Suppressor macrophage (primary cell): ENCODE data around the gene PKNOX2.

ENCODE experiments used
- DNase-seq, 4 experiments: peaks; one replicate each; pipeline ENCODE4 v3.0.0-alpha.2; 2020 to 2022

Gene PKNOX2

GRCh38 chr11:125239585-125240560, 75.3 kb downstream of the PKNOX2 start:
- no peak for DNase-seq

- no peak for DNase-seq
Measured at GRCh38 chr11:125241104-125241503, 76.6 kb downstream of the PKNOX2 start.

GRCh38 chr11:125242141-125242775, 77.7 kb downstream of the PKNOX2 start:
- DNase-seq = no peak

DNA sequence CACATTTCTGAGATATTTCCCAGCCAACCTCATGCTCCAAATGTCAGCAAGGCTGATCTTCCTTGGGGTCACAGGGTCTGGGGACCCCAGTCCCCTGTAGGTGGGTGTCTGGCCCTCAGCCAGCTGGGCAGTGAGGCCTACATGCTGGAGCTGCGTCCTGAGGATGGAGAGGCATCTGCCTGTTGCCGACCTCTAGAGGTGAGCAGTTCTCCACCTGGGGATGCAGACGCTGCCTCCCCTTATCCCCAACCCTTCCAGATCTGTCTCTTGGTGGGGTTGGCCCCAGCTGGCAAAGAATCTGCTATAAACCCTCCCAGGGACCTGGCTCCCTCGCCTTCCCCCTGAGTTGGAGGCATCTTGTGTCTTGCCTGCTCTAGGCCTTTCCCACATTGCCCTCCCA, 79.6 kb downstream of the PKNOX2 start:
- DNase-seq = no peak

GRCh38 chr11:125245299-125245698, 80.7 kb downstream of the PKNOX2 start:
- no peak for DNase-seq

- no peak for DNase-seq
Measured at GRCh38 chr11:125247431-125247830, 82.9 kb downstream of the PKNOX2 start.

DNA sequence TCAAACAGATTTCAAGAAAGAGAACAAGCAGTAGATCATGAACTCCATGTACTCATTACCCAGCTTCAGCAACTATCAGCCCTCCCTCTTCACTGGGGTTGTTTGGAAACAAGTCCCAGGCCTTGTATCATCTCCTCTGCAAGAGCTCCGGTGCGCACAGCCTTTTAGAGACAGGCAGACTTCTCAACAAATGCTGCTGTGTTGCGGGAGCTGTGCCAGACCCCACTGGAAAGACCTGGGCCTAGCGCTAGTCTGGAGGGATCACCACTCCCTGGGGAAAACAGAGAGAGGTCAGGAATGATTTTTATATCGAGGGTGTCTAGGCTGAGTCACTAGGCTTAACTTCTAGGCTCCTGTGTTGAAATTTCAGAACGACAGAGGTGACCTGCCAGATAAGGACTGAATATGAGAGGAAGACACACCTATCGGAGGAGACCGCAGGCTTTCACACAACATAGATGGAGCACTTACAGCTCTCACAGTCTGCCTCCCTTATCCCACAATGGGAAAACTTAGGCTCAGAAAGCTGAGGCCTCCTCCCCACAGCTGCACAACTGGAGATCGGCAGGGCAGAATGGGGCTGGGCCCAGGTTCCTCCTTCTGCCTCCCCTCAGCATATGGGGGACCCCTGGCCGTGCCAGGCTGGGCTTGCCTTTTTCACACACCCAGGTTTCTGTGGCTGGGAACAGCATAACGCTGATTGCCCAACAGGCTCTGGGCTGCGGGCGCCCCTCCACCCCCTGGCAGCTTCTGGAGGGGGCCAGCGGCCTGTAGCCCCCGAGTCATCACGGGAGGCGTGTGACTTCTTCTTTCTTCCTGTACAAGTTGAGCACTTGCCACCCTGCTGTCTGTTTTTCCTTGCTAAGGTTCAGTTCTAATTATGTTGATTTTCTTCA, 86.0 kb downstream of the PKNOX2 start:
- DNase-seq = no peak

DNA sequence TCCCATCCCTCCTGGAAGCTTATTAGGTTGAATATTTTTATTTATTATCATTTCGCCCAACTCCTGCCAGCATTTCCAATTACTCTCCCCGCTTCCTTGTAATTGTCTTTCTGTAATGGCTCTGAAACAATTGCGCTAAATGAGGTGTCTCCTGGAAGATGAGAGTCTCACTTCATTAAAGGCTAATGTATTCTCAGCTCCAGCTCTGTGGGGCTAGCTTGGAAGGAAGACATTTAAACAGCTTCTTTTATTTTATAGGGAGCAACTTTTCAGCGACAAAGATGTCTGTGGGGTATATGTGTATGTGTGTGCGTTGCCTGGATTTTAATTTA, 86.6 kb downstream of the PKNOX2 start:
- DNase-seq = no peak

DNA sequence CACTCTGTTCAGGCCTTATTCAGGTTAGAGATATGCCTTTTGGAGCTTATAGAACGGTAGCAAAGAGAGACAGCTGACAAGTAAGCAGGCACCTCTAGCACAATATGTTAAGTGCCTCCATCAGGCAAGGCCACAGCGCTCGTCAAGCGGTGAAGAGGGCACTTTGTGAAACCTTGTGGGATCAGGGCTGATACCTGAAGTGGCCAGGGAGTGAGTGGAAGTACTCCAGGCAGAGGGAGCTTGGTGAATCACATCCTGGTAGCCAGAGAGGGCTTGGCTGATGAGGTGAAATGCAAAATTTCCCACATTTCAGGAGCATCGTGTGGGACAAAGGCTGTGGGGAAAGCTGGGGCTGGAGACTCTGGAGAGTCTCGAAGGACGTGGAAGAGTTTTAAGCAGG, 87.4 kb downstream of the PKNOX2 start:
- DNase-seq = no peak

GRCh38 chr11:125253289-125253688, 88.7 kb downstream of the PKNOX2 start:
- DNase-seq = no peak

- DNase-seq = no peak
Measured at GRCh38 chr11:125253795-125254525, 89.4 kb downstream of the PKNOX2 start.

GRCh38 chr11:125256541-125257189, 92.1 kb downstream of the PKNOX2 start:
- DNase-seq = no peak

- no peak for DNase-seq
Measured at GRCh38 chr11:125257190-125257579, 92.6 kb downstream of the PKNOX2 start.

GRCh38 chr11:125257751-125258150, 93.2 kb downstream of the PKNOX2 start:
- no peak for DNase-seq

DNA sequence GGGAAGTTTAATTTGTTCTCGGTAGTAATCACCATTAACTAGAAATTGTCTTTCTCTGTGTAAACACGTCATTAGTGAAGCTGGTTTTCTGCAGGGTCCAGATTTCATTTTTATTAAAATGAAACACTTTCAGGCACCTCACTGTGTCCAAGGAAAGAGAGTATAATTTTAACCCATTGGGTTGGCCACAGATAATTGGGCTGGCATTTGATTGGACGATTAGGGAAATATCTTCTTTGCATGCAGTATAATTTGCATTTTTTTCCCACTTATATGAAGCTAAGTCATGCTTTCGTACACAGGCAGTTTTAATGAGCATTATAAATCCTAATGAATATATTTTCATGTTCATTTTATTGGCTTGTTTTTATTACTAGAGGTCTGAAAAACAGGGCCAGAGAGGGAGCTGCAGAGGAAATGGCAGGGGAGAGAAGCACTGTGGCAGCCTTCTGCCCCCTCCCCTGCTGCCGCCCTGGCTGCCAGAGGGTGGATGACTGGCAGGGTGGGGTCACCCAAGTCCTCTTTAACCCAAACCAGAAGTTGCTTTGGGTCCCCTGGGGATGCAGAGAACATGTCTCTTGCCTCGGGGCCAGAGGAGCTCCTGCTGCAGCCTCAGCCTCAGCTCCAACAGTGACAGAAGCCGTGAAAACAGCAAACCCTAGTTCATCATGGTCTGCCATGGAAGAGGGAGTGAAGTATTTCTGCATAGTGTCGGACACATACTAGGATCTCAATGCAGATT, 93.9 kb downstream of the PKNOX2 start:
- DNase-seq = no peak

GRCh38 chr11:125261588-125261987, 97.0 kb downstream of the PKNOX2 start:
- no peak for DNase-seq

DNA sequence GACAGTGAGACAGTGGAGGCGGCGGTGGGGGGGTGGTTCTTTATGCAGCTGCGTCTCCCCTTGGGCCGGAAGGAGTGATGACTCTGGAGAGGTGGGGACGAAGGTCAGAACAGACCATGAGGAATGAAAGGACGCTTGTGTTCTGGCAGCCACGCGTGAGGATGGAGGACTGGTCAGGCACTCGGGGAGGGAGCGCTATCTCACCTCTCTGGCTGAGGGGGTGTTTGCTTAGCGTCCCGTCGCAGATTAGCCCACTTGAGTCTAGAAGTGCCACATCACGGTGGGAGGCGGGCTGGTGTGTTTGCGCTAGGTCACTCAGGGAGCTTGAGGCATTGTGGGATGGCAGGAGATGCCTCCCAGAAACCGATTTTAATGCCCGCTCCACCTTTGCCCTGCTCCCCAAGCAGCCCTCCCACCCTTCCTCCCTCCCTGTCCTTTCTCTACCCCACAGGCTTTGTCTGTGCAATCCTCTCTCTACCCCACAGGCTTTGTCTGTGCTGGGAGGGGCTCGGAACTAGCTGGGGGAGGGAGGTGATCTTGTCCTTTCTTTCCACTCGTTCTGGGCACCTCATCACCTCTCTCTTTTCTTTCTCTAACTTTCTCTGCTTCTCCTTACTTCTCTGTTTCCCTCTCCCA, 97.8 kb downstream of the PKNOX2 start:
- DNase-seq = no peak

DNA sequence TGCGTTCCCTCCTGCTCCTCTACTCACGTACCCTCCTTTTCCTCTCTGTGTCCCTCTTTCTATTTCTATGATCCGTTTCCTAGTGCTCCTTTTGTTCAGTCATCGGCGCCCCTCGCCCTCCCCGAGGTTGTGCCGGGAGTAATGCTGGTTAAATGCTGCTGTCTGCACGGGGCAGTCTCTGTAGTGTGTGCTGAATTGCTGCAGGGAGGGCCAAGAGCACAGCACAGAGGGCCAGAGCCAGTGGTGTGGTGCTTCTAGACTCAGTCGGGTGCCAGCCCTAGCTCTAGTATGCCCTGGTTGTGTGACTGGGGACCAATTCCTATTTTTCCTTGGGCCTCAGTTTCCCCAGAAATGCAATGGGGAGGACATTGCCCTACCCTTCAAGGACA, 98.3 kb downstream of the PKNOX2 start:
- no peak for DNase-seq

GRCh38 chr11:125263268-125263790, 98.8 kb downstream of the PKNOX2 start:
- no peak for DNase-seq
